Adrenal gland (tissue), 12 donors: Measurements from ENCODE around the gene BNC2. TPM values are rescaled to one million over a fixed set of nuclear protein-coding genes. Genes with fewer than 3 reads are reported as not detected.
A peak's percentile ranks its signal among the peaks of the same experiment; 100 is the strongest.

Experiments used
- DNase-seq, 7 donors: peaks; one replicate each; pipeline ENCODE4 v3.0.0-alpha.2; 2019 to 2020
- H3K27ac ChIP-seq, 5 donors: fragments of 200-600 bp; sonication (generic) in 4 of 5; 1 replicate in 3 of 5; 2 replicates in 2 of 5; pipeline versions ENCODE4 v1.5.1 to v1.8.0; 2016 to 2020; ENCODE audit warnings: mild to moderate bottlenecking in 1 of 5
- H3K27me3 ChIP-seq: fragments of 200-600 bp; 2 replicates; pipeline ENCODE4 v1.8.0; 2021
- H3K36me3 ChIP-seq, 2 donors: fragments of 200-600 bp; replicated peaks in 1 of 2; 1 replicate in 1 of 2; 2 replicates in 1 of 2; pipeline versions ENCODE4 v1.5.1 to v1.8.0; 2018 to 2022
- H3K4me1 ChIP-seq, 2 donors: fragments of 200-600 bp; replicated peaks in 1 of 2; 1 replicate in 1 of 2; 2 replicates in 1 of 2; pipeline versions ENCODE4 v1.5.1 to v1.8.0; 2018 to 2021
- H3K4me3 ChIP-seq, 4 donors: fragments of 200-600 bp; sonication (generic) in 3 of 4; one replicate each; pipeline ENCODE4 v1.5.1; 2016 to 2018
- H3K9me3 ChIP-seq, 3 donors: fragments of 200-600 bp; sonication (generic) in 1 of 3; replicated peaks in 1 of 3; 1 replicate in 2 of 3; 2 replicates in 1 of 3; pipeline versions ENCODE4 v1.5.1 to v1.8.0; 2016 to 2021
- CTCF ChIP-seq, 6 experiments: fragments of 450-650 bp in 4 of 6; fragments of 200-600 bp in 2 of 6; sonication (generic) in 1 of 6; IDR thresholded peaks; 1 replicate in 5 of 6; 2 replicates in 1 of 6; pipeline versions ENCODE4 v1.5.1 to v1.8.0; 2016 to 2021; ENCODE audit warnings: antibody characterized with exemption in 6 of 6, mild to moderate bottlenecking in 2 of 6, moderate library complexity in 1 of 6
- POLR2A ChIP-seq, 2 donors: fragments of 450-650 bp; IDR thresholded peaks; one replicate each; pipeline ENCODE4 v1.6.1; 2017; ENCODE audit warnings: antibody characterized with exemption in 2 of 2, mild to moderate bottlenecking in 2 of 2, moderate library complexity in 1 of 2
- WGBS, 4 donors: extraction: QIAGEN DNeasy Blood & Tissue Kit in 2 of 4; methylation state at CpG; one replicate each; pipeline versions ENCODE4 v1.1.5 to v1.1.7; 2013 to 2017; 5-methylcytosine and 5-hydroxymethylcytosine counted together
- intact Hi-C, 2 donors: fragments of 100-400 bp; cut with DNase I; formaldehyde crosslinking; loops; one replicate each; pipeline versions ENCODE4 v1.14.1 to v1.15.0; 2022 to 2023
- polyA plus RNA-seq, 3 donors: library from polyadenylated mRNA; stranded (reverse); fragments of 200-250 nt in 2 of 3; fragments of 350-450 nt in 1 of 3; fragmentation: Illumina TruSeq in 1 of 3; extraction: RNeasy Lipid Tissue Mini Kit (QIAGEN cat#74804) in 1 of 3; gene quantifications; one replicate each; pipeline ENCODE4 v1.2.3, GENCODE V29; 2013 to 2014
- total RNA-seq, 9 donors: library from RNA; depleted of rRNA in 4 of 9; stranded (reverse); fragments of >200 nt in 4 of 9; fragments of 120-200 nt in 1 of 9; fragmentation: NEBNext Ultra II Directional in 1 of 9; extraction: Animal tissue kit (Norgen Biotek cat#: 25700) in 1 of 9; gene quantifications; one replicate each; pipeline versions ENCODE4 v1.1.0 to v1.2.4, GENCODE V29; 2013 to 2023
- donor health status: healthy with polysubstance abuse.
- donor health status: Bipolar disorder and iron deficiency.
- donor health status: DM: yes; HTN: yes; CAD: no.
- donor health status: DM: no; HTN: no; CAD: no.
- donor health status: DM: no; HTN: no; CAD: no.
- donor health status: DM: yes; HTN: yes; CAD: no.

BNC2 gene
- total and polyA plus RNA-seq, 12 donors, result 1.1 to 11.1 (median 5.0) TPM

DNA sequence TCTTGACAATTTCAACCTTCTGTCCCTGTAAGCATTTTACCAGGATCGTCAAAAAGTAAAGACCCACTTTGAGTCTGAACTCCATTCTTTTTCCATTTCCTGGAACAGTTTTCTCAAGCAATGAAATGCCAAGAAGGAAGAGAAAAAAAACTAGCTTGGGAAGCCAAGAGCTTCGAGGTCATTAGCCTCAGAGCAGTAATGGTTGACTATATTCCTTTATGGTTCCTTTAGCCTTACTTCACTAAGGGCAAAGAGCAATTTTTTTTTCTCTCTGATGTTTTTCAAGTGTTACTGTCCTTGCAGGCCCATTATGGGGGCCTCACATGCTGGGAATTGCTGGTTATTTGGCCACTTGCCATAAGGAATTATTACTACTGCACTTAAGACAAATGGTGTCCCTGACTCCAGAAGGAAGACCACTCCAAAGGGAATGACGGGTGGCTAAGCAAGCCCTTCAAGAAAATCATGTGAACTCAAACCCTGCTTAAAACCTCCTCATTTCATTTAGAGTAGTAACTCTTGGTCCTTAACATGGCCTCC lies 37.1 kb downstream of the BNC2 start:
- H3K36me3 ChIP-seq, result no peaks in the 10 kb centered on the region
- H3K27me3 ChIP-seq, result no peaks in the 10 kb centered on the region
- intact Hi-C loops, result no loop called here
- no peak overlapping the region for H3K4me3 ChIP-seq
- H3K4me1 ChIP-seq, result peaks cover 0 to 5% of the 10 kb centered on the region in 2 donors
- DNase-seq, result no peak
- TF ChIP-seq POLR2A (IDR thresholded peaks at IDR 0.05), result no peak
- TF ChIP-seq CTCF (IDR thresholded peaks at IDR 0.05), result no peak
- H3K27ac ChIP-seq, result no peak overlapping the region
- WGBS, 4 donors, result 59 to 73% (median 67%) methylated on average over 3 of the region's 3 CpGs
- no peaks in the 10 kb centered on the region for H3K9me3 ChIP-seq

DNA sequence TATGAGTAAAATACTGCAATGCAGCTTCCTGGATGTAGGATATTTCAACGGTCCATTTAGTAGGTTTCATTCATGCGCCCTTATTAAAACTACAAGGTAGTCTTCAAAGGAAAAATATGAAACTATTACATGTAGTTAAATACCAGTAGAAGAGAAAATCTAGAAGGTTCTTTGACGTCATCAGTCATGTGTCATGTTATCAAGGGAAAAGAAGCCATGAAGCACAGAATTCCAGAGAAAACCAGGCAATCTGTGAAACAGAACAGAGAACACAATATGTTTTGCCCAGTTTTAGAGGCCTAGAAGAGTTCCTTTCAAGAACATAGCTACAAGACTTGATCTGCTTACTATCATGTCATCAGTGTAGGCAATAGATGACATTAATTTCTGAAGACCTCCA lies 38.4 kb downstream of the BNC2 start:
- WGBS, 4 donors, result 83 to 92% (median 86%) methylated on average over 3 of the region's 3 CpGs
- intact Hi-C loops, result no loop called here
- peaks cover 0 to 5% of the 10 kb centered on the region in 2 donors for H3K4me1 ChIP-seq

DNA sequence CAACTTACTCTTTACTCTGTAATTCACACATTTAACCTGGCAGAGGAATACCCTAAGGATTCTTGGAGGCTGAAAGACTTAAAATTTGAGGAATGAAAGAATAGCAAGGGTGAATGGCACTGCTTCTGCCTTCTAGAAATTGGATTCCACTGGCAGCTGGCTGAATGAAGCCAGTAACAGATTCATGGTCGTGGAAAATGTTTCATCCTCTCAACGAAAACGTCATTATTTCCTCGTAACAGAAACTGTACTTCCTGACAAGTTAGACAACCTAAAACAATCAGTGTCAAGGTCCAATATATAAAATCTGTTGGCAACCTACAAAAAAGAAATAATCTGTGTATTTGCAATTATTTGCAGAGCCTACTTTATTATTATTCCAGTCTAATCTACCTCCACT lies 39.7 kb downstream of the BNC2 start:
- Histone ChIP-seq H3K27ac (peak overlapping the region in 1 of 5 donors; percentile 10), H3K4me1 (peaks cover 0 to 5% of the 10 kb centered on the region in 2 donors), H3K4me3 (no peak overlapping the region), H3K27me3 (no peaks in the 10 kb centered on the region), H3K36me3 (no peaks in the 10 kb centered on the region), H3K9me3 (no peaks in the 10 kb centered on the region)
- 56 to 59% (median 57%) methylated on average over 4 of the region's 4 CpGs for WGBS, 4 donors
- DNase-seq, result no peak
- intact Hi-C loops, result no loop called here
- TF ChIP-seq POLR2A (IDR thresholded peaks at IDR 0.05) (no peak), CTCF (IDR thresholded peaks at IDR 0.05) (no peak)

More for the DNA sequence above, 38.4 kb downstream of the BNC2 start:
- DNase-seq, result no peak
- H3K4me3 ChIP-seq, result no peak overlapping the region
- TF ChIP-seq POLR2A (IDR thresholded peaks at IDR 0.05) (no peak), CTCF (IDR thresholded peaks at IDR 0.05) (no peak)
- no peaks in the 10 kb centered on the region for H3K9me3 ChIP-seq
- H3K36me3 ChIP-seq, result no peaks in the 10 kb centered on the region
- no peak overlapping the region for H3K27ac ChIP-seq
- no peaks in the 10 kb centered on the region for H3K27me3 ChIP-seq

- H3K27ac ChIP-seq, result peak overlapping the region in 3 of 5 donors; percentile 11 to 34 (median 11)
- TF ChIP-seq CTCF (IDR thresholded peaks at IDR 0.05) (no peak), POLR2A (IDR thresholded peaks at IDR 0.05) (no peak)
- peak in 2 of 7 donors; percentile 7 to 22 for DNase-seq
- H3K9me3 ChIP-seq, result no peaks in the 10 kb centered on the region
- intact Hi-C loops, result no loop called here
- WGBS, 4 donors, result 15 to 17% (median 16%) methylated on average over 13 to 30 of the region's 30 CpGs
- no peaks in the 10 kb centered on the region for H3K27me3 ChIP-seq
- peak overlapping the region in 1 of 4 donors; percentile 35 for H3K4me3 ChIP-seq
- H3K36me3 ChIP-seq, result no peaks in the 10 kb centered on the region
- H3K4me1 ChIP-seq, result peaks cover 0 to 5% of the 10 kb centered on the region in 2 donors
These were observed 41.9 kb downstream of the BNC2 start for GRCh38 chr9:16828340-16829281.
